GM12878 (cell line): ENCODE measurements around the gene FOXP4.

ENCODE experiments used
- BHLHE40 ChIP-seq, 2 experiments: fragments of 450-650 bp in 1 of 2; IDR thresholded peaks; 2 replicates each; pipeline ENCODE4 v1.6.1; 2011 to 2017; ENCODE audit warnings: low read depth in 2 of 2, borderline replicate concordance in 1 of 2, improper control_type of control experiment in 1 of 2, low read length in 1 of 2, mild to moderate bottlenecking in 1 of 2
- EZH2 ChIP-seq: IDR thresholded peaks from 2 replicates; pipeline ENCODE4 v1.6.1; 2012; ENCODE audit warnings: low read depth, mild to moderate bottlenecking, control low read depth, inconsistent platforms, low read length, borderline replicate concordance; ENCODE audit not compliant: control insufficient read depth
- MAX ChIP-seq: IDR thresholded peaks from 2 replicates; pipeline ENCODE4 v1.6.1; 2012; ENCODE audit warnings: low read depth, low read length, improper control_type of control experiment
- NRF1 ChIP-seq: conservative IDR thresholded peaks from 2 replicates; pipeline ENCODE4 v1.6.1; 2011; ENCODE audit warnings: mild to moderate bottlenecking, low read depth, low read length, improper control_type of control experiment
- POLR2AphosphoS5 ChIP-seq: IDR thresholded peaks from 2 replicates; pipeline ENCODE4 v1.6.1; 2011; ENCODE audit warnings: mild to moderate bottlenecking, low read length, inconsistent platforms
- RELA ChIP-seq: fragments of 450-650 bp; IDR thresholded peaks from 2 replicates; pipeline ENCODE4 v1.8.0; 2014; ENCODE audit warnings: borderline replicate concordance; ENCODE audit not compliant: partially characterized antibody
- SRF ChIP-seq, 2 experiments: IDR thresholded peaks; 2 replicates each; pipeline ENCODE4 v1.6.1; 2011; ENCODE audit warnings: low read depth in 2 of 2, low read length in 2 of 2, mild to moderate bottlenecking in 1 of 2, moderate library complexity in 1 of 2
- YY1 ChIP-seq: IDR thresholded peaks from 2 replicates; pipeline ENCODE4 v1.6.1; 2011; ENCODE audit warnings: low read depth, mild to moderate bottlenecking, low read length
- ZNF274 ChIP-seq: IDR thresholded peaks from one replicate; pipeline ENCODE4 v1.8.0; 2011; ENCODE audit not compliant: insufficient read length, insufficient read depth

- no peak for TF ChIP-seq BHLHE40 (IDR thresholded peaks at IDR 0.05; ENCODE audit: borderline replicate concordance in 1 of 2, low read depth in 2 of 2, low read length in 1 of 2)
- no peak for TF ChIP-seq POLR2AphosphoS5
- no peak for TF ChIP-seq MAX
- TF ChIP-seq SRF (IDR thresholded peaks at IDR 0.05; ENCODE audit: low read depth in 2 of 2, low read length in 2 of 2): no peak
- TF ChIP-seq NRF1: no peak
- no peak for TF ChIP-seq EZH2
- TF ChIP-seq ZNF274: no peak
- no peak for TF ChIP-seq RELA
- TF ChIP-seq YY1: no peak
Measured at GRCh38 chr6:41636833-41637193, 90.6 kb downstream of the FOXP4 start.
